Smooth muscle cell (in vitro differentiated cells): ENCODE results near the gene PFDN4. TPM values are rescaled to one million over a fixed set of nuclear protein-coding genes. Genes with fewer than 3 reads are reported as not detected.

Experiments
- DNase-seq: peaks from one replicate; lab custom pipeline; 2025; ENCODE audit not compliant: unreplicated experiment; lab: John Stamatoyannopoulos, UW
- H2AFZ ChIP-seq: fragments of 200-600 bp; sonication (generic); 2 replicates; pipeline ENCODE4 v1.6.0; 2016; ENCODE audit warnings: antibody characterized with exemption, low read depth, mild to moderate bottlenecking
- H3F3A ChIP-seq: fragments of 200-600 bp; sonication (generic); 2 replicates; pipeline ENCODE4 v1.6.0; 2017; ENCODE audit warnings: antibody characterized with exemption, low read depth
- H3K27ac ChIP-seq: fragments of 200-600 bp; sonication (generic); 2 replicates; pipeline ENCODE4 v1.5.1; 2016; ENCODE audit warnings: low read depth, mild to moderate bottlenecking
- H3K27me3 ChIP-seq: fragments of 200-600 bp; sonication (generic); 2 replicates; pipeline ENCODE4 v1.6.1; 2016; ENCODE audit warnings: low read depth, mild to moderate bottlenecking
- H3K36me3 ChIP-seq: fragments of 200-600 bp; sonication (generic); 2 replicates; pipeline ENCODE4 v1.5.1; 2016; ENCODE audit warnings: low read depth
- H3K4me1 ChIP-seq: fragments of 200-600 bp; sonication (generic); 2 replicates; pipeline ENCODE4 v1.5.1; 2016; ENCODE audit warnings: low read depth
- H3K4me2 ChIP-seq: fragments of 200-600 bp; sonication (generic); 2 replicates; pipeline ENCODE4 v1.6.0; 2016; ENCODE audit warnings: mild to moderate bottlenecking
- H3K4me3 ChIP-seq: fragments of 200-600 bp; sonication (generic); 2 replicates; pipeline ENCODE4 v1.5.1; 2016; ENCODE audit warnings: mild to moderate bottlenecking
- H3K79me2 ChIP-seq: fragments of 200-600 bp; sonication (generic); 2 replicates; pipeline ENCODE4 v1.6.0; 2016; ENCODE audit warnings: low read depth, mild to moderate bottlenecking
- H3K9ac ChIP-seq: fragments of 200-600 bp; sonication (generic); 2 replicates; pipeline ENCODE4 v1.6.0; 2016; ENCODE audit warnings: low read depth
- H3K9me3 ChIP-seq: fragments of 200-600 bp; sonication (generic); replicated peaks from 2 replicates; pipeline ENCODE4 v1.5.1; 2016; ENCODE audit warnings: low read depth
- H4K20me1 ChIP-seq: fragments of 200-600 bp; sonication (generic); 2 replicates; pipeline ENCODE4 v1.6.0; 2016; ENCODE audit warnings: low read depth
- CTCF ChIP-seq: fragments of 200-600 bp; sonication (generic); IDR thresholded peaks from 2 replicates; pipeline ENCODE4 v1.5.1; 2017; ENCODE audit warnings: borderline replicate concordance, mild to moderate bottlenecking, antibody characterized with exemption; ENCODE audit not compliant: insufficient read depth, poor library complexity, severe bottlenecking
- WGBS: methylation state at CpG from one replicate; pipeline ENCODE4 v1.1.7; 2016; ENCODE audit warnings: low lambda C conversion rate; 5-methylcytosine and 5-hydroxymethylcytosine counted together
- polyA plus RNA-seq: library from polyadenylated mRNA; unstranded; fragments of >200 nt; fragmentation: Nextera tagmentation; extraction: Ambion mirVana; gene quantifications from 2 replicates; pipeline ENCODE4 v1.2.1, GENCODE V29; 2016
- total RNA-seq: library from RNA; depleted of rRNA; stranded (reverse); fragments of >200 nt; gene quantifications from 2 replicates; pipeline ENCODE4 v1.2.3, GENCODE V29; 2014

Gene PFDN4
- total and polyA plus RNA-seq, 2 experiments from 2014 or later = 47.6 to 240 TPM

GRCh38 chr20:54203281-54203680 lies 4.6 kb upstream of the PFDN4 start:
- H3K36me3 ChIP-seq = no peaks in the 10 kb centered on the region
- H3K27ac ChIP-seq = no peak overlapping the region
- H2AFZ ChIP-seq = no peak overlapping the region
- no peaks in the 10 kb centered on the region for H3K9me3 ChIP-seq
- no peak overlapping the region for H3K4me2 ChIP-seq
- H3K4me3 ChIP-seq = no peak overlapping the region
- H3K4me1 ChIP-seq = no peaks in the 10 kb centered on the region
- H3K27me3 ChIP-seq = no peaks in the 10 kb centered on the region
- no peaks in the 10 kb centered on the region for H4K20me1 ChIP-seq
- WGBS = 96% methylated on average over 5 of the region's 5 CpGs
- DNase-seq = no peak
- H3F3A ChIP-seq = no peaks in the 10 kb centered on the region
- TF ChIP-seq CTCF = no peak
- H3K79me2 ChIP-seq = peaks cover 3% of the 10 kb centered on the region
- H3K9ac ChIP-seq = no peak overlapping the region

- no peak overlapping the region for H3K4me3 ChIP-seq
- peaks cover 6% of the 10 kb centered on the region for H4K20me1 ChIP-seq
- no peaks in the 10 kb centered on the region for H3K9me3 ChIP-seq
- H3K27ac ChIP-seq = no peak overlapping the region
- H3K4me1 ChIP-seq = no peaks in the 10 kb centered on the region
- WGBS = 91% methylated on average over 6 of the region's 6 CpGs
- H3K79me2 ChIP-seq = peaks cover 11% of the 10 kb centered on the region
- no peak overlapping the region for H3K4me2 ChIP-seq
- no peaks in the 10 kb centered on the region for H3F3A ChIP-seq
- no peaks in the 10 kb centered on the region for H3K27me3 ChIP-seq
- no peak for DNase-seq
- no peak overlapping the region for H3K9ac ChIP-seq
- TF ChIP-seq CTCF = no peak
- no peak overlapping the region for H2AFZ ChIP-seq
- H3K36me3 ChIP-seq = no peaks in the 10 kb centered on the region
These were observed 3.8 kb upstream of the PFDN4 start for GRCh38 chr20:54204063-54204462.

- no peaks in the 10 kb centered on the region for H3F3A ChIP-seq
- H3K4me2 ChIP-seq = no peak overlapping the region
- H4K20me1 ChIP-seq = peaks cover 10% of the 10 kb centered on the region
- no peak overlapping the region for H3K27ac ChIP-seq
- 92% methylated on average over 5 of the region's 5 CpGs for WGBS
- H3K27me3 ChIP-seq = no peaks in the 10 kb centered on the region
- DNase-seq = no peak
- no peak overlapping the region for H2AFZ ChIP-seq
- H3K36me3 ChIP-seq = no peaks in the 10 kb centered on the region
- no peak overlapping the region for H3K4me3 ChIP-seq
- H3K9me3 ChIP-seq = no peaks in the 10 kb centered on the region
- no peak overlapping the region for H3K9ac ChIP-seq
- H3K4me1 ChIP-seq = no peaks in the 10 kb centered on the region
- peaks cover 15% of the 10 kb centered on the region for H3K79me2 ChIP-seq
- TF ChIP-seq CTCF = no peak
These were observed 3.4 kb upstream of the PFDN4 start for GRCh38 chr20:54204481-54204880.

- Histone ChIP-seq H3K27ac (no peak overlapping the region), H3K9ac (no peak overlapping the region), H3F3A (no peaks in the 10 kb centered on the region), H3K4me1 (no peaks in the 10 kb centered on the region), H3K27me3 (no peaks in the 10 kb centered on the region), H3K79me2 (peaks cover 25% of the 10 kb centered on the region), H3K4me2 (no peak overlapping the region), H3K9me3 (no peaks in the 10 kb centered on the region), H3K4me3 (no peak overlapping the region), H2AFZ (no peak overlapping the region), H3K36me3 (no peaks in the 10 kb centered on the region), H4K20me1 (peaks cover 20% of the 10 kb centered on the region)
- no peak for TF ChIP-seq CTCF
- WGBS = 90% methylated on average over 8 of the region's 8 CpGs
- no peak for DNase-seq
These were observed 2.4 kb upstream of the PFDN4 start for GRCh38 chr20:54205450-54205849.
